Pancreas (tissue), 10 donors: Measurements from ENCODE around the gene DNAJC15. TPM values are rescaled to one million over a fixed set of nuclear protein-coding genes. Genes with fewer than 3 reads are reported as not detected.

Experiments used
- ATAC-seq, 4 donors: fragments of 200-7000 bp; cut with Tn5 transposase; one replicate each; pipeline versions ENCODE4 v1.8.0 to v1.9.1; 2020; ENCODE audit warnings: mild to moderate bottlenecking in 4 of 4, moderate library complexity in 4 of 4
- DNase-seq, 6 donors: peaks; one replicate each; pipeline ENCODE4 v3.0.0-alpha.2; 2020
- FAIRE-seq: peaks from 2 replicates; lab custom pipeline; 2012; peaks lifted over from hg19 to GRCh38; lab: Jason Lieb, UNC
- H3K27ac ChIP-seq, 4 donors: fragments of 200-600 bp; sonication (generic); 1 replicate in 3 of 4; 2 replicates in 1 of 4; pipeline versions ENCODE4 v1.5.0 to v1.8.0; 2020
- H3K27me3 ChIP-seq, 4 donors: fragments of 200-600 bp; one replicate each; pipeline ENCODE4 v1.8.0; 2021
- H3K36me3 ChIP-seq, 3 donors: fragments of 200-600 bp; sonication (generic) in 1 of 3; one replicate each; pipeline versions ENCODE4 v1.5.0 to v1.8.0; 2020 to 2021
- H3K4me1 ChIP-seq, 3 donors: fragments of 200-600 bp; one replicate each; pipeline ENCODE4 v1.8.0; 2021
- H3K4me3 ChIP-seq, 4 donors: fragments of 200-600 bp; sonication (generic) in 2 of 4; one replicate each; pipeline versions ENCODE4 v1.5.0 to v1.8.0; 2020 to 2021
- H3K9me3 ChIP-seq, 4 donors: fragments of 200-600 bp; one replicate each; pipeline ENCODE4 v1.8.0; 2021
- CTCF ChIP-seq, 4 donors: fragments of 200-600 bp; sonication (generic) in 3 of 4; IDR thresholded peaks; one replicate each; pipeline versions ENCODE4 v1.5.0 to v1.8.0; 2021; ENCODE audit warnings: antibody characterized with exemption in 4 of 4
- WGBS, 2 donors: extraction: QIAGEN DNeasy Blood & Tissue Kit; methylation state at CpG; one replicate each; pipeline ENCODE4 v1.1.7; 2013; 5-methylcytosine and 5-hydroxymethylcytosine counted together
- intact Hi-C, 3 donors: fragments of 100-400 bp; cut with DNase I; formaldehyde crosslinking; loops; one replicate each; pipeline versions ENCODE4 v1.11.1 to v1.14.2; 2022
- polyA plus RNA-seq, 2 donors: library from polyadenylated mRNA; stranded (reverse); fragments of 200-250 nt; gene quantifications; one replicate each; pipeline ENCODE4 v1.2.3, GENCODE V29; 2013
- total RNA-seq, 6 donors: library from RNA; stranded (reverse); fragmentation: NEBNext Ultra II Directional in 4 of 6; extraction: Animal tissue kit (Norgen Biotek cat#: 25700) in 4 of 6; gene quantifications; one replicate each; pipeline versions ENCODE4 v1.2.1 to v1.2.4, GENCODE V29; 2021 to 2023
- donor health status: healthy with polysubstance abuse.
- donor health status: DM: no; HTN: no; CAD: no; lungs with moderate emphysema.
- donor health status: DM: no; HTN: no; CAD: no.
- donor health status: control.
- donor health status: control.
- donor health status: Bipolar disorder and iron deficiency.
- donor health status: DM: yes; HTN: yes; CAD: no.
- donor health status: DM: no; HTN: no; CAD: no.
- donor health status: DM: no; HTN: no; CAD: no.
- donor health status: DM: yes; HTN: yes; CAD: no.

Gene DNAJC15
- total and polyA plus RNA-seq, 8 donors, result 5.2 to 10.2 (median 6.8) TPM

- no peak for TF ChIP-seq CTCF (IDR thresholded peaks at IDR 0.05)
- H3K27me3 ChIP-seq, result no peaks in the 10 kb centered on the region
- H3K36me3 ChIP-seq, result no peaks in the 10 kb centered on the region
- 78 to 81% methylated on average over 7 of the region's 7 CpGs for WGBS, 2 donors
- no peak for DNase-seq
- H3K27ac ChIP-seq, result no peak overlapping the region
- H3K4me3 ChIP-seq, result no peak overlapping the region
- FAIRE-seq, result no peak
- intact Hi-C loops, result no loop called here
- H3K9me3 ChIP-seq, result no peaks in the 10 kb centered on the region
- no peak for ATAC-seq
- no peaks in the 10 kb centered on the region for H3K4me1 ChIP-seq
Observed at GRCh38 chr13:43111559-43112400, 88.4 kb downstream of the DNAJC15 start.

- no peak overlapping the region for H3K4me3 ChIP-seq
- no peaks in the 10 kb centered on the region for H3K36me3 ChIP-seq
- DNase-seq, result no peak
- H3K27me3 ChIP-seq, result no peaks in the 10 kb centered on the region
- 57 to 66% methylated on average over 1 of the region's 1 CpG for WGBS, 2 donors
- no peaks in the 10 kb centered on the region for H3K9me3 ChIP-seq
- no peak overlapping the region for H3K27ac ChIP-seq
- ATAC-seq, result no peak
- no peak for TF ChIP-seq CTCF (IDR thresholded peaks at IDR 0.05)
- no peak for FAIRE-seq
- intact Hi-C loops, result no loop called here
- H3K4me1 ChIP-seq, result no peaks in the 10 kb centered on the region
Observed at GRCh38 chr13:43113603-43114002, 90.2 kb downstream of the DNAJC15 start.

GRCh38 chr13:43114504-43114903 is 91.1 kb downstream of the DNAJC15 start:
- FAIRE-seq (no peak), DNase-seq (no peak), ATAC-seq (no peak)
- TF ChIP-seq CTCF (IDR thresholded peaks at IDR 0.05), result no peak
- Histone ChIP-seq H3K36me3 (no peaks in the 10 kb centered on the region), H3K9me3 (no peaks in the 10 kb centered on the region), H3K4me3 (no peak overlapping the region), H3K4me1 (no peaks in the 10 kb centered on the region), H3K27ac (no peak overlapping the region), H3K27me3 (no peaks in the 10 kb centered on the region)
- intact Hi-C loops, result no loop called here
- 87 to 97% methylated on average over 1 of the region's 1 CpG for WGBS, 2 donors

- no peak for TF ChIP-seq CTCF (IDR thresholded peaks at IDR 0.05)
Observed at GRCh38 chr13:43115141-43115540, 91.8 kb downstream of the DNAJC15 start.

GRCh38 chr13:43116242-43116641 is 92.9 kb downstream of the DNAJC15 start:
- FAIRE-seq (no peak), ATAC-seq (no peak), DNase-seq (no peak)
- H3K27ac ChIP-seq, result no peak overlapping the region
- H3K9me3 ChIP-seq, result no peaks in the 10 kb centered on the region
- intact Hi-C loops, result no loop called here
- no peaks in the 10 kb centered on the region for H3K36me3 ChIP-seq
- TF ChIP-seq CTCF (IDR thresholded peaks at IDR 0.05), result no peak
- no peaks in the 10 kb centered on the region for H3K4me1 ChIP-seq
- H3K27me3 ChIP-seq, result no peaks in the 10 kb centered on the region
- 77 to 84% methylated on average over 7 of the region's 7 CpGs for WGBS, 2 donors
- no peak overlapping the region for H3K4me3 ChIP-seq

More at GRCh38 chr13:43115141-43115540, 91.8 kb downstream of the DNAJC15 start:
- H3K4me3 ChIP-seq, result no peak overlapping the region
- no peaks in the 10 kb centered on the region for H3K9me3 ChIP-seq
- FAIRE-seq (no peak), DNase-seq (no peak), ATAC-seq (no peak)
- H3K27ac ChIP-seq, result no peak overlapping the region
- 85 to 89% methylated on average over 3 of the region's 3 CpGs for WGBS, 2 donors
- H3K27me3 ChIP-seq, result no peaks in the 10 kb centered on the region
- no peaks in the 10 kb centered on the region for H3K4me1 ChIP-seq
- no peaks in the 10 kb centered on the region for H3K36me3 ChIP-seq
- intact Hi-C loops, result no loop called here
